GM23248 (cell line): ENCODE measurements around the gene MAPK6. TPM values are rescaled to one million over a fixed set of nuclear protein-coding genes. Genes with fewer than 3 reads are reported as not detected.
A peak's percentile ranks its signal among the peaks of the same experiment; 100 is the strongest.

Experiments used
- DNase-seq: peaks from one replicate; pipeline ENCODE4 v3.0.0-alpha.2; 2015
- H2AFZ ChIP-seq: fragments of 200-600 bp; sonication (generic); 2 replicates; pipeline ENCODE4 v1.6.1; 2016; ENCODE audit warnings: antibody characterized with exemption
- H3F3A ChIP-seq: fragments of 200-600 bp; sonication (generic); 2 replicates; pipeline ENCODE4 v1.6.1; 2016; ENCODE audit warnings: mild to moderate bottlenecking, antibody characterized with exemption, mixed run types; ENCODE audit not compliant: insufficient read depth
- H3K27ac ChIP-seq: fragments of 200-600 bp; sonication (generic); 2 replicates; pipeline ENCODE4 v1.5.1; 2016; ENCODE audit warnings: mild to moderate bottlenecking
- H3K27me3 ChIP-seq: fragments of 200-600 bp; sonication (generic); replicated peaks from 2 replicates; pipeline ENCODE4 v1.6.1; 2016; ENCODE audit warnings: mild to moderate bottlenecking; ENCODE audit not compliant: insufficient read depth
- H3K36me3 ChIP-seq: fragments of 200-600 bp; sonication (generic); 2 replicates; pipeline ENCODE4 v1.6.1; 2016; ENCODE audit warnings: low read depth, mild to moderate bottlenecking
- H3K4me1 ChIP-seq: fragments of 200-600 bp; sonication (generic); 2 replicates; pipeline ENCODE4 v1.6.1; 2016; ENCODE audit warnings: mild to moderate bottlenecking; ENCODE audit not compliant: insufficient read depth
- H3K4me2 ChIP-seq: fragments of 200-600 bp; sonication (generic); one replicate; pipeline ENCODE4 v1.6.1; 2016; ENCODE audit warnings: mild to moderate bottlenecking; ENCODE audit not compliant: unreplicated experiment
- H3K4me3 ChIP-seq: fragments of 200-600 bp; sonication (generic); 2 replicates; pipeline ENCODE4 v1.5.1; 2016; ENCODE audit warnings: mild to moderate bottlenecking
- H3K79me2 ChIP-seq: fragments of 200-600 bp; sonication (generic); 2 replicates; pipeline ENCODE4 v1.6.1; 2016; ENCODE audit warnings: mild to moderate bottlenecking; ENCODE audit not compliant: insufficient read depth
- H3K9ac ChIP-seq: fragments of 200-600 bp; sonication (generic); 2 replicates; pipeline ENCODE4 v1.6.1; 2016; ENCODE audit warnings: mild to moderate bottlenecking
- H3K9me2 ChIP-seq: fragments of 200-600 bp; sonication (generic); 2 replicates; pipeline ENCODE4 v1.6.1; 2016; ENCODE audit warnings: mixed run types, mild to moderate bottlenecking, moderate library complexity; ENCODE audit not compliant: insufficient read depth
- H3K9me3 ChIP-seq: fragments of 200-600 bp; sonication (generic); one replicate; pipeline ENCODE4 v1.6.1; 2017; ENCODE audit warnings: low read depth
- H4K20me1 ChIP-seq: fragments of 200-600 bp; sonication (generic); 2 replicates; pipeline ENCODE4 v1.6.0; 2016; ENCODE audit not compliant: insufficient read depth
- EZH2 ChIP-seq: fragments of 200-600 bp; sonication (generic); IDR thresholded peaks from 2 replicates; pipeline ENCODE4 v1.6.1; 2018; ENCODE audit warnings: antibody characterized with exemption, mild to moderate bottlenecking; ENCODE audit not compliant: insufficient read depth, poor library complexity, severe bottlenecking
- EZH2phosphoT487 ChIP-seq: fragments of 200-600 bp; sonication (generic); IDR thresholded peaks from 2 replicates; pipeline ENCODE4 v1.6.1; 2018; ENCODE audit warnings: antibody characterized with exemption, moderate library complexity, mild to moderate bottlenecking, low read depth; ENCODE audit not compliant: insufficient read depth
- WGBS, 2 experiments: methylation state at CpG; one replicate each; pipeline ENCODE4 v1.1.6; 2015 to 2017; ENCODE audit warnings: low lambda C conversion rate in 2 of 2, low coverage in 1 of 2; ENCODE audit errors: missing lambda C conversion rate in 2 of 2; 5-methylcytosine and 5-hydroxymethylcytosine counted together
- in situ Hi-C: fragments of 300-500 bp; cut with MboI; formaldehyde crosslinking; loops from 2 replicates; pipeline ENCODE4 v1.15.0; 2020
- polyA plus RNA-seq: library from polyadenylated mRNA; unstranded; fragments of >200 nt; fragmentation: Nextera tagmentation; extraction: Ambion mirVana; gene quantifications from 2 replicates; pipeline ENCODE4 v1.2.1, GENCODE V29; 2016
- total RNA-seq: library from RNA; depleted of rRNA; stranded (reverse); fragments of >200 nt; shearing (Covaris generic); gene quantifications from 2 replicates; pipeline ENCODE4 v1.2.3, GENCODE V29; 2014

MAPK6 gene
- total and polyA plus RNA-seq, 2 experiments from 2014 or later, result 36.5 to 69.3 TPM

DNA sequence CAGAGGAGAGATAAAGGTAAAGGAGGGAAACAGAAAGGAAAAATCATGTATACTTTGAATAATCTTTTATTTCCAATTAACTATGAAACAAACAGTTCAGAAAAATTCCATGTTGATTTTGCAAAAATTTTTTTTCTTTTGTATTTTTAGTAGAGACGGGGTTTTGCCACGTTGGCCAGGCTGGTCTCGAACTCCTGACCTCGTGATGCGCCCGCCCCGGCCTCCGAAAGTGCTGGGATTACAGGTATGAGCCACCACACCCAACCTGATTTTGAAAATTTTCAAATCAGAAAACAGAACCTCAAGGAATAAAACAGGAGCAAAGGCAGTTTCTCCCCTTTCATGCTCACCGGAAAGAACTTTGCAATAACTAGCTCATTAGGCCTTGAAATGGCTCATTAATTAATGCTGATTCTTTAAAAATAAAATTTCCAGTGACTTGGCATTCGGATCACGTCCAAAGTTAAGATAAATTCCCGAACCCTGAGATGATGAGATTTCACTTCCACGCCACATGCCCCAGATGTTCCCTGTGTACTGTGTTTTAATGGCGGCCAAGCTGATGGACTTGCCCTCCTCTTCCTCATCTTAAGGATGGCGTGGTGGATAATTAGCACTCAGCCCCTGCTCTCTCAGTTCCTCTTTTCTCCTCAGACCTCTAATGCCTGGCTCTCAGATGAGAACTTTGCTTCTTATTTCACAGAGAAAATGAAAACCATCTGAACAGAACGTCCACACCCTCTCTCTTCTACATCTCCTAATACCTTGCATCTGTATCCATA is 82.7 kb downstream of the MAPK6 start:
- H4K20me1 ChIP-seq, result no peaks in the 10 kb centered on the region
- no peak overlapping the region for H3K4me3 ChIP-seq
- H2AFZ ChIP-seq, result no peak overlapping the region
- peak overlapping the region; percentile 94 for H3K27ac ChIP-seq
- in situ Hi-C loops, result no loop called here
- H3K4me2 ChIP-seq, result no peak overlapping the region
- H3K79me2 ChIP-seq, result no peaks in the 10 kb centered on the region
- DNase-seq, result no peak
- H3K4me1 ChIP-seq, result peaks cover 6% of the 10 kb centered on the region
- H3K9ac ChIP-seq, result peak overlapping the region; percentile 51
- no peaks in the 10 kb centered on the region for H3K9me2 ChIP-seq
- no peaks in the 10 kb centered on the region for H3K36me3 ChIP-seq
- no peaks in the 10 kb centered on the region for H3K9me3 ChIP-seq
- H3K27me3 ChIP-seq, result no peaks in the 10 kb centered on the region
- H3F3A ChIP-seq, result peaks cover 35% of the 10 kb centered on the region
- TF ChIP-seq EZH2phosphoT487 (no peak), EZH2 (no peak)
- WGBS, 2 experiments, result 58 to 60% methylated on average over 16 of the region's 16 CpGs

DNA sequence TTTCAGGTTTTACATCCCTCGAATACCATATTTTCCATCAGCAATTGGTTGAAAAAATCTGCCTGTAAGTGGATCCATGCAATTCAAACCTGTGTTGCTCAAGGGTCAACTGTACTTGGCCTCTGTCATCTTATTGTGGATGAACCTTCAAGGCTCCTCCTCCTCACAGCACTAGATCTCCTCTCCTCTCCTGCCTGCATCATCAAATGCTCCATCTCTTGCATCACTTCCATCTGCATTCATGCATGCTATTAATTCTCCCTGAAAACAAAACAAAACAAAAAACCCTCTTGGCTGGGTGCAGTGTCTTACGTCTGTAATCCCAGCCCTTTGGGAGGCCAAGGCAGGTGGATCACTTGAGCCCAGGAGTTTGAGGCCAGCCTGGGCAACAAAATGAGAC is 83.4 kb downstream of the MAPK6 start:
- Histone ChIP-seq H3K9ac (peak overlapping the region; percentile 70), H3K36me3 (no peaks in the 10 kb centered on the region), H3K27me3 (no peaks in the 10 kb centered on the region), H2AFZ (no peak overlapping the region), H3K9me3 (no peaks in the 10 kb centered on the region), H3K9me2 (no peaks in the 10 kb centered on the region), H4K20me1 (no peaks in the 10 kb centered on the region), H3K27ac (peak overlapping the region; percentile 94), H3K4me3 (no peak overlapping the region), H3F3A (peaks cover 29% of the 10 kb centered on the region), H3K4me2 (peak overlapping the region; percentile 68), H3K4me1 (peaks cover 6% of the 10 kb centered on the region), H3K79me2 (no peaks in the 10 kb centered on the region)
- in situ Hi-C loops, result no loop called here
- TF ChIP-seq EZH2 (no peak), EZH2phosphoT487 (no peak)
- 43% methylated on average over 2 of the region's 2 CpGs for WGBS, 2 experiments
- DNase-seq, result peak; percentile 90

DNA sequence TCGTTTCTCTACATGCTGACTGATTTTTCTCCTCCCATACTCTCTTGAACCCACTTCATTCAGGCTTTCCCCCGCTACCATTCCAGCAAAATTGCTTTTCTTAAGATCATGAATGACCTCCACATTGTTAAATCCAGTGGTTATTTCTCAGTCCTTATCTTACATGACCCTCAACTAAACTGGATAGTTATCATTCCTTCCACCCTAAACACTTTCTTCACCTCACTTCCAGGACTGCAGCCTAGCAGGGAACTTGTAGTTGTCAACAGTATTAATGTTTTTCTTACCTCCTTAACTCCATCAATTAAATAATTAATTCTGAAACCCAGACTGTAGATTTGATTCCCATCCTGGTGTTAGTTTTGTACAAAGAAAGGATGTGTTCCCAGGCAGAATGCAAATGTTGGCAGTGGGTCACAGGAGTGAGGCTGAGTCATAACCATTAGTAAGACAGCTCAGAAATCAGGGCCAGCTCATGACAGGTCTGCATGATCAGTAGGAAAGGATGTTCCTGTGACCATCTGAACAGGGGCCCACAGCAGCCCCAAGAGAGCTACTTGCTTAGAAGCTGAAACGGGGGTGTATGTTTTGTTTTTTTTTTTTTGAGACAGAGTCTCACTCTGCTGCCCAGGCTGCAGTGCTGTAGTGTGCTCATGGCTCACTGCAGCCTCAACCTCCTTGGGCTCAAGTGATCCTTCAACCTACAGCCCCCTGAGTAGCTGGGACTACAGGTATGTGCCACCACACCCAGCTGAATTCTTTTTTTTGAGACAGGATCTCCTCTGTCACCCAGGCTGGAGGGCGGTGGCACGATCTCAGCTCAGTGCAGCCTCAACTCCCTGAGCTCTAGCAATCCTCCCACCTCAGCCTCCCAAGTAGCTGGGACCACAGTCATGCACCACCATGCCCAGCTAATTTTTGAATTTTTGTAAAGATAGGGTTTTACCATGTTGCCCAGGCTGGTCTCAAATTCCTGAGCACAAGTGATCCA is 84.5 kb downstream of the MAPK6 start:
- no peaks in the 10 kb centered on the region for H3K79me2 ChIP-seq
- H2AFZ ChIP-seq, result no peak overlapping the region
- peaks cover 28% of the 10 kb centered on the region for H3F3A ChIP-seq
- no peaks in the 10 kb centered on the region for H3K27me3 ChIP-seq
- H3K9me2 ChIP-seq, result no peaks in the 10 kb centered on the region
- 34 to 35% methylated on average over 5 of the region's 5 CpGs for WGBS, 2 experiments
- H3K27ac ChIP-seq, result peak overlapping the region; percentile 94
- TF ChIP-seq EZH2phosphoT487 (no peak), EZH2 (no peak)
- no peaks in the 10 kb centered on the region for H3K36me3 ChIP-seq
- peaks cover 6% of the 10 kb centered on the region for H3K4me1 ChIP-seq
- no peak overlapping the region for H3K4me3 ChIP-seq
- peak; percentile 98 for DNase-seq
- peak overlapping the region; percentile 68 for H3K4me2 ChIP-seq
- no peaks in the 10 kb centered on the region for H3K9me3 ChIP-seq
- no peaks in the 10 kb centered on the region for H4K20me1 ChIP-seq
- peak overlapping the region; percentile 70 for H3K9ac ChIP-seq
- in situ Hi-C loops, result no loop called here

DNA sequence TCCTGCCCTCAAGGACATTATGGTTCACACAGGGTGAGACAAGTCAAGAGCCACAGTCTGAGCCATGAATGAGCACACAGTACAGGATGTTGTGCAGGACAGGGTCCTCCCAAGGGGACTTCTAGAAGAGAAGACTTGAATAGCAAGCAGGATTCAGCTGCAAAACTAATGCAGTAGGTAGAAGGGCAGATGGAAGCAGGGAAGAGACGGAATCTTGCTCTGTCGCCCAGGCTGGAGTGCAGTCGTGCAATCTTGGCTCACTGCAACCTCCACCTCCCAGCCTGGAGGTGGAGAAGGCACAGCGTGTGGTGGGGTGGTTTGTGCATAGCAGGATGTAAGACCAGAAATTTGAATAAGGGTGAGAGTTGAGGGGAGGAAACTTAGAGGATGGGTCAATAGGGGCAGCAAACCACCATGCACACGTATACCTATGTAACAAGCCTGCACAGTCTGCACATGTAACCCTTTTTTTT is 85.5 kb downstream of the MAPK6 start:
- no peaks in the 10 kb centered on the region for H4K20me1 ChIP-seq
- H3K27me3 ChIP-seq, result no peaks in the 10 kb centered on the region
- H2AFZ ChIP-seq, result no peak overlapping the region
- no peak overlapping the region for H3K27ac ChIP-seq
- in situ Hi-C loops, result no loop called here
- 92 to 98% methylated on average over 5 of the region's 5 CpGs for WGBS, 2 experiments
- H3K4me2 ChIP-seq, result no peak overlapping the region
- H3K9me3 ChIP-seq, result no peaks in the 10 kb centered on the region
- no peak for DNase-seq
- H3F3A ChIP-seq, result peaks cover 28% of the 10 kb centered on the region
- peaks cover 6% of the 10 kb centered on the region for H3K4me1 ChIP-seq
- H3K9ac ChIP-seq, result no peak overlapping the region
- no peak overlapping the region for H3K4me3 ChIP-seq
- no peaks in the 10 kb centered on the region for H3K79me2 ChIP-seq
- no peaks in the 10 kb centered on the region for H3K36me3 ChIP-seq
- TF ChIP-seq EZH2 (no peak), EZH2phosphoT487 (no peak)
- H3K9me2 ChIP-seq, result no peaks in the 10 kb centered on the region
